Gastroesophageal sphincter (tissue), 4 donors: Measurements from ENCODE around the gene MFAP3. TPM values are rescaled to one million over a fixed set of nuclear protein-coding genes. Genes with fewer than 3 reads are reported as not detected.
"Not testable (repeated sequence)": the region's sequence is repeated elsewhere in the genome, so short reads cannot be mapped to it uniquely, and the experiment has no call there.

Experiments used
- ATAC-seq: fragments of 150-250 bp; one replicate; pipeline ENCODE4 v1.9.1; 2016; ENCODE audit warnings: mild to moderate bottlenecking, moderate library complexity
- H3K27ac ChIP-seq, 4 donors: fragments of 200-600 bp; sonication (generic) in 3 of 4; 1 replicate in 3 of 4; 2 replicates in 1 of 4; pipeline ENCODE4 v1.5.1; 2016 to 2019
- H3K27me3 ChIP-seq: fragments of 200-600 bp; sonication (generic); one replicate; pipeline ENCODE4 v1.5.1; 2019
- H3K36me3 ChIP-seq, 2 donors: fragments of 200-600 bp; sonication (generic); one replicate each; pipeline ENCODE4 v1.5.1; 2019; ENCODE audit warnings: control low read depth in 1 of 2
- H3K4me1 ChIP-seq, 3 donors: fragments of 200-600 bp; sonication (generic); 1 replicate in 2 of 3; 2 replicates in 1 of 3; pipeline ENCODE4 v1.5.1; 2016 to 2019; ENCODE audit warnings: control low read depth in 2 of 3
- H3K4me3 ChIP-seq, 2 donors: fragments of 200-600 bp; sonication (generic); one replicate each; pipeline ENCODE4 v1.5.1; 2019; ENCODE audit warnings: mild to moderate bottlenecking in 1 of 2, moderate library complexity in 1 of 2
- H3K9me3 ChIP-seq, 3 donors: fragments of 200-600 bp; sonication (generic); one replicate each; pipeline ENCODE4 v1.5.1; 2017 to 2019; ENCODE audit warnings: control low read depth in 2 of 3
- CTCF ChIP-seq, 4 experiments: fragments of 200-600 bp in 2 of 4; fragments of 450-650 bp in 2 of 4; sonication (generic) in 1 of 4; IDR thresholded peaks; one replicate each; pipeline ENCODE4 v1.5.1; 2017 to 2019; ENCODE audit warnings: antibody characterized with exemption in 4 of 4, mild to moderate bottlenecking in 2 of 4, moderate library complexity in 2 of 4
- EP300 ChIP-seq: sonication (generic); formaldehyde crosslinking; IDR thresholded peaks from one replicate; pipeline ENCODE4 v1.6.1; 2017; ENCODE audit warnings: antibody characterized with exemption, mild to moderate bottlenecking
- POLR2A ChIP-seq, 2 donors: fragments of 450-650 bp; IDR thresholded peaks; one replicate each; pipeline ENCODE4 v1.6.1; 2017; ENCODE audit warnings: antibody characterized with exemption in 2 of 2, mild to moderate bottlenecking in 2 of 2, moderate library complexity in 1 of 2
- POLR2AphosphoS5 ChIP-seq: sonication (generic); formaldehyde crosslinking; IDR thresholded peaks from one replicate; pipeline ENCODE4 v1.6.1; 2017; ENCODE audit warnings: antibody characterized with exemption
- WGBS, 2 donors: methylation state at CpG; one replicate each; pipeline ENCODE4 v1.1.5; 2018; ENCODE audit warnings: low coverage in 1 of 2; 5-methylcytosine and 5-hydroxymethylcytosine counted together
- total RNA-seq, 4 donors: library from RNA; depleted of rRNA; stranded (reverse); fragments of >200 nt; gene quantifications; one replicate each; pipeline ENCODE4 v1.1.0, GENCODE V29; 2016

Gene MFAP3
- total RNA-seq, 4 donors from 2014 or later: 25.7 to 36.9 (median 27.0) TPM

DNA sequence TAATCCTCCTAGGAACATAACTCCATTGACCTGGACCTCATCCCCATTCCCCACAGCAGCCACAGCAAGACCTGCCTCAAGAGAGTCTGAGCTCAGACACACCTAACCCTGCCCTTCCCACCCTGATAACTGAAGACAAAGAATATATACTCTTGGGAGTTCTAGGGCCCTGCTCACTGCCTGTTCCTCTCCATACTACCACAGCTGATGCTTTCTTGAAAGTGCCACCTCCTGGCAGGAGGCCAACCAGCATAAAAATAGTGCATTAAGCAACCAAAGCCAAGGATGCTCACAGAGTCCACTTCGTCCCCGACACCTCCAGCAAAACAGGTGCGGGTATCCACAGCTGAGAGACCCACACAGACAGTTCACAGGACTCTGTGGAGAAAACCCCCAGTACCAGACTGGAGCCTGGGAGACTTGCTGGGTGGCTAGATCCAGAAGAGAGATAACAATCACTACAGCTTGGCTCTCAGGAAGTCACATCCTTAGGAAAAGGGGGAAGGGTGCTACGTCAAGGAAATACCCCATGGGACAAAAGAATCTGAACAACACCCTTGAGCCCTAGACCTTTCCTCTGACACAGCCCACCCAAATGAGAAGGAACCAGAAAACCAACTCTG lies 23.6 kb upstream of the MFAP3 start:
- WGBS, 2 donors: no CpG with 5 or more reads among the region's 4 CpGs
- H3K9me3 ChIP-seq: no peaks in the 10 kb centered on the region
- ATAC-seq: no peak
- no peak overlapping the region for H3K4me3 ChIP-seq
- no peaks in the 10 kb centered on the region for H3K27me3 ChIP-seq
- no peak for TF ChIP-seq EP300
- TF ChIP-seq POLR2A (IDR thresholded peaks at IDR 0.05): no peak
- no peak for TF ChIP-seq CTCF (IDR thresholded peaks at IDR 0.05)
- TF ChIP-seq POLR2AphosphoS5: no peak
- H3K4me1 ChIP-seq: no peaks in the 10 kb centered on the region
- peaks cover 0 to 57% of the 10 kb centered on the region in 2 donors for H3K36me3 ChIP-seq
- H3K27ac ChIP-seq: no peak overlapping the region

DNA sequence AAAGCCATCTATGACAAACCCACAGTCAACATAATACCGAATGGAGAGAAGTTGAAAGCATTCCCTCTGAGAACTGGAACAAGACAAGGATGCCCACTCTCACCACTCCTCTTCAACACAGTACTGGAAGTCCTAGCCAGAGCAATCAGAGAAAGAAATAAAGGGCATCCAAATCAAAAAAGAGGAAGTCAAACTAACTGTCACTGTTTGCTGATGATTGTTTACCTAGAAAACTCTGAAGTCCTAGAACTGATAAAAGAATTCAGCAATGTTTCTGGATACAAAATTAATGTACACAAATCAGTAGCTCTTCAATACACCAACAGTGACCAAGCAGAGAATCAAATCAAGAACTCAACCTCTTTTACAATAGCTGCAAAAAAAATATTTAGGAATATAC lies 19.8 kb upstream of the MFAP3 start:
- H3K4me1 ChIP-seq, H3K4me3 ChIP-seq, H3K27ac ChIP-seq, ATAC-seq, H3K27me3 ChIP-seq, H3K9me3 ChIP-seq: not testable (repeated sequence)
- 100% methylated on average over 1 of the region's 1 CpG; no CpG with 5 or more reads in 1 of the 2 donors for whole genome bisulfite sequencing, 2 donors
- H3K36me3 ChIP-seq: peaks cover 0 to 49% of the 10 kb centered on the region in 2 donors

- Histone ChIP-seq H3K4me3 (no peak overlapping the region), H3K27me3 (no peaks in the 10 kb centered on the region), H3K4me1 (no peaks in the 10 kb centered on the region), H3K9me3 (no peaks in the 10 kb centered on the region), H3K27ac (no peak overlapping the region), H3K36me3 (peaks cover 0 to 69% of the 10 kb centered on the region in 2 donors)
- TF ChIP-seq POLR2A (IDR thresholded peaks at IDR 0.05): no peak
- no peak for TF ChIP-seq POLR2AphosphoS5
- TF ChIP-seq EP300: no peak
- no peak for TF ChIP-seq CTCF (IDR thresholded peaks at IDR 0.05)
- no peak for ATAC-seq
Measured at GRCh38 chr5:154025951-154026350, 12.8 kb upstream of the MFAP3 start.

- H3K9me3 ChIP-seq: no peaks in the 10 kb centered on the region
- H3K4me1 ChIP-seq: peaks cover 0 to 6% (median 0%) of the 10 kb centered on the region in 3 donors
- H3K36me3 ChIP-seq: peaks cover 0 to 51% of the 10 kb centered on the region in 2 donors
- no peak overlapping the region for H3K27ac ChIP-seq
- ATAC-seq: no peak
- TF ChIP-seq CTCF (IDR thresholded peaks at IDR 0.05) (no peak), EP300 (no peak), POLR2AphosphoS5 (no peak), POLR2A (IDR thresholded peaks at IDR 0.05) (no peak)
- no peaks in the 10 kb centered on the region for H3K27me3 ChIP-seq
- 81% methylated on average over 2 of the region's 2 CpGs for WGBS, 2 donors
- H3K4me3 ChIP-seq: no peak overlapping the region
Measured at GRCh38 chr5:154031937-154032489, 6.8 kb upstream of the MFAP3 start.

- no peak for ATAC-seq
- Histone ChIP-seq H3K9me3 (no peaks in the 10 kb centered on the region), H3K27me3 (no peaks in the 10 kb centered on the region), H3K36me3 (peaks cover 0 to 26% of the 10 kb centered on the region in 2 donors), H3K27ac (no peak overlapping the region), H3K4me3 (no peak overlapping the region), H3K4me1 (peaks cover 8 to 25% (median 11%) of the 10 kb centered on the region in 3 donors)
- 85 to 91% methylated on average over 3 of the region's 3 CpGs for WGBS, 2 donors
- TF ChIP-seq CTCF (IDR thresholded peaks at IDR 0.05) (no peak), POLR2A (IDR thresholded peaks at IDR 0.05) (no peak), EP300 (no peak), POLR2AphosphoS5 (no peak)
Measured at GRCh38 chr5:154034944-154035343, 3.8 kb upstream of the MFAP3 start.
